H1 (cell line): Measurements from ENCODE around the gene ZNRF2.

Source experiments
- CHD1 ChIP-seq: IDR thresholded peaks from 2 replicates; pipeline ENCODE4 v1.6.1; 2012; ENCODE audit warnings: low read depth, low read length, improper control_type of control experiment
- CTCF ChIP-seq, 3 experiments: IDR thresholded peaks; 1 replicate in 2 of 3; 2 replicates in 1 of 3; pipeline versions ENCODE4 v1.5.1 to v1.6.1; 2011; ENCODE audit warnings: low read length in 3 of 3, mild to moderate bottlenecking in 3 of 3, inconsistent platforms in 2 of 3, low read depth in 1 of 3, moderate library complexity in 1 of 3; ENCODE audit not compliant: insufficient read depth in 1 of 3; ENCODE audit errors: control extremely low read depth in 1 of 3
- EZH2 ChIP-seq: fragments of 200-600 bp; sonication (generic); IDR thresholded peaks from 2 replicates; pipeline ENCODE4 v1.7.1; 2012; ENCODE audit warnings: low read depth, mild to moderate bottlenecking, moderate library complexity, low read length, inconsistent platforms; ENCODE audit not compliant: severe bottlenecking
- RAD21 ChIP-seq, 2 experiments: IDR thresholded peaks in 1 of 2; conservative IDR thresholded peaks in 1 of 2; 2 replicates each; pipeline ENCODE4 v1.6.1; 2011; ENCODE audit warnings: low read depth in 2 of 2, low read length in 2 of 2, improper control_type of control experiment in 1 of 2, inconsistent platforms in 1 of 2, mild to moderate bottlenecking in 1 of 2, moderate library complexity in 1 of 2
- YY1 ChIP-seq: IDR thresholded peaks from 2 replicates; pipeline ENCODE4 v1.6.1; 2011; ENCODE audit warnings: low read depth, mild to moderate bottlenecking, low read length

DNA sequence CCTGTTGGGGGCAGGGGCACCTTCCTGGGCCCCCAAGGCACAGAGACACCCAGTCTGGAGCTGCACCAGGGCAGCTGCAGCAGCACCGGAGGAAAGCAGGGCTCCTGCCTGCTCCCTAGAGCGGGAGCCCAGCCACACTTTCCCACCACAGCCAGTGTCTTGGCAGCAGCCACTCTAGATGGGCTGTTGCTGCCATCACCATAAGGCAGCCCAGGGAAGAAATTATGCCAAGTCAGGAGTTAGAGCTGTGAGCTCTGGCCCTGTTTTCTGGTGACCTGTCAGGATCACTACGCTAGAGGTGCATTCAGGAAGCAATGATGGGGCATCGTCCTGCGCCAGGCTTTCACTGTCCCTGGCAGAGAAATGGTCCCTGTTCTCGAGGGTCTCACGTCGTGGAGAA is 38.0 kb upstream of the ZNRF2 start:
- no peak for TF ChIP-seq CTCF (IDR thresholded peaks at IDR 0.05; ENCODE audit: control extremely low read depth in 1 of 3, insufficient read depth in 1 of 3, low read depth in 1 of 3, low read length in 3 of 3)
- no peak for TF ChIP-seq RAD21 (IDR thresholded peaks at IDR 0.05 in 1 of 2, conservative IDR thresholded peaks at IDR 0.05 in 1 of 2; ENCODE audit: low read depth in 2 of 2, low read length in 2 of 2)
- TF ChIP-seq YY1, result no peak
- no peak for TF ChIP-seq EZH2
- no peak for TF ChIP-seq CHD1
